C4-2B (cell line): ENCODE measurements around the gene LRRFIP1.

Experiments used
- CTCF ChIP-seq: fragments of 450-650 bp; conservative IDR thresholded peaks from 2 replicates; pipeline ENCODE4 v1.5.1; 2017; ENCODE audit warnings: mild to moderate bottlenecking
- ZFX ChIP-seq: fragments of 450-650 bp; IDR thresholded peaks from 2 replicates; pipeline ENCODE4 v1.6.1; 2017

GRCh38 chr2:237672731-237673129 is 45.3 kb downstream of the LRRFIP1 start:
- no peak for TF ChIP-seq CTCF
- no peak for TF ChIP-seq ZFX
